B cell (primary cell): ENCODE measurements around the gene UBR4.

Source experiments
- CTCF ChIP-seq: fragments of 200-600 bp; IDR thresholded peaks from one replicate; pipeline ENCODE4 v1.8.0; 2022; ENCODE audit warnings: antibody characterized with exemption, mild to moderate bottlenecking
- EZH2 ChIP-seq: IDR thresholded peaks from 2 replicates; pipeline ENCODE4 v1.6.1; 2012; ENCODE audit warnings: borderline replicate concordance, low read depth, mild to moderate bottlenecking, moderate library complexity, low read length; ENCODE audit not compliant: insufficient read depth, poor library complexity, severe bottlenecking

- no peak for TF ChIP-seq CTCF
- TF ChIP-seq EZH2: no peak
Observed at GRCh38 chr1:19199329-19199968, 10.6 kb downstream of the UBR4 start.
